ENCODE data around the gene GOLGA8M. TPM values are rescaled to one million over a fixed set of nuclear protein-coding genes. Genes with fewer than 3 reads are reported as not detected.
A peak's percentile ranks its signal among the peaks of the same experiment; 100 is the strongest.
"Not testable (repeated sequence)": the region's sequence is repeated elsewhere in the genome, so short reads cannot be mapped to it uniquely, and the experiment has no call there.

GOLGA8M gene
- total RNA-seq, 2 donors from 2014 or later, result 0.86 TPM; not detected in 1

- peak; percentile 35 for TF ChIP-seq CTCF (conservative IDR thresholded peaks at IDR 0.05)
- H3K4me1 ChIP-seq (ENCODE audit: control insufficient read depth, insufficient read depth, low read length); H3K36me3 ChIP-seq (ENCODE audit: control insufficient read depth, insufficient read depth, low read length); DNase-seq; H3K9me3 ChIP-seq (ENCODE audit: control insufficient read depth, low read length); H3K4me3 Mint-ChIP-seq; H3K27ac ChIP-seq (ENCODE audit: low read depth, low read length); H3K4me3 ChIP-seq (ENCODE audit: low read length); H3K27me3 Mint-ChIP-seq (ENCODE audit: insufficient read depth); H3K27me3 ChIP-seq (ENCODE audit: control insufficient read depth, insufficient read depth, low read length, poor library complexity, severe bottlenecking); H3K36me3 Mint-ChIP-seq (ENCODE audit: low read depth); H3K27ac Mint-ChIP-seq; H3K9me3 Mint-ChIP-seq; H3K9ac ChIP-seq (ENCODE audit: extremely low read depth, low read length, poor library complexity, severe bottlenecking); H3K4me1 Mint-ChIP-seq: not testable (repeated sequence)
- 78 to 93% methylated on average over 3 to 8 of the region's 11 CpGs for whole genome bisulfite sequencing, 2 experiments (ENCODE audit: insufficient coverage in 1 of 2, insufficient read length in 1 of 2)
These were observed 9.8 kb downstream of the GOLGA8M start for GRCh38 chr15:28702427-28702826.

- H3K9me3 Mint-ChIP-seq; H3K9me3 ChIP-seq (ENCODE audit: control insufficient read depth, low read length); H3K36me3 Mint-ChIP-seq (ENCODE audit: low read depth); H3K27ac Mint-ChIP-seq; H3K27ac ChIP-seq (ENCODE audit: low read depth, low read length); H3K36me3 ChIP-seq (ENCODE audit: control insufficient read depth, insufficient read depth, low read length); H3K27me3 ChIP-seq (ENCODE audit: control insufficient read depth, insufficient read depth, low read length, poor library complexity, severe bottlenecking); H3K9ac ChIP-seq (ENCODE audit: extremely low read depth, low read length, poor library complexity, severe bottlenecking); H3K4me1 Mint-ChIP-seq; H3K4me3 ChIP-seq (ENCODE audit: low read length); H3K4me3 Mint-ChIP-seq; H3K27me3 Mint-ChIP-seq (ENCODE audit: insufficient read depth); H3K4me1 ChIP-seq (ENCODE audit: control insufficient read depth, insufficient read depth, low read length): not testable (repeated sequence)
- peak; percentile 25 for DNase-seq
- 96 to 98% methylated on average over 14 to 25 of the region's 26 CpGs for WGBS, 2 experiments (ENCODE audit: insufficient coverage in 1 of 2, insufficient read length in 1 of 2)
These were observed 18.0 kb downstream of the GOLGA8M start for GRCh38 chr15:28694006-28694751.

GRCh38 chr15:28693021-28693420, 19.2 kb downstream of the GOLGA8M start:
- not testable (repeated sequence) for H3K4me1 ChIP-seq (ENCODE audit: control insufficient read depth, insufficient read depth, low read length)

GRCh38 chr15:28673533-28673932, 38.7 kb downstream of the GOLGA8M start:
- no CpG with 5 or more reads among the region's 2 CpGs for WGBS, 2 experiments (ENCODE audit: insufficient coverage in 1 of 2, insufficient read length in 1 of 2)
- H3K4me1 Mint-ChIP-seq, result not testable (repeated sequence)

More at GRCh38 chr15:28693021-28693420, 19.2 kb downstream of the GOLGA8M start:
- DNase-seq, result peak; percentile 31
- H3K4me1 Mint-ChIP-seq; H3K36me3 ChIP-seq (ENCODE audit: control insufficient read depth, insufficient read depth, low read length); H3K4me3 Mint-ChIP-seq; H3K4me3 ChIP-seq (ENCODE audit: low read length); H3K36me3 Mint-ChIP-seq (ENCODE audit: low read depth); H3K27me3 Mint-ChIP-seq (ENCODE audit: insufficient read depth); H3K27ac ChIP-seq (ENCODE audit: low read depth, low read length); H3K9ac ChIP-seq (ENCODE audit: extremely low read depth, low read length, poor library complexity, severe bottlenecking); H3K27me3 ChIP-seq (ENCODE audit: control insufficient read depth, insufficient read depth, low read length, poor library complexity, severe bottlenecking); H3K9me3 Mint-ChIP-seq; H3K9me3 ChIP-seq (ENCODE audit: control insufficient read depth, low read length); H3K27ac Mint-ChIP-seq: not testable (repeated sequence)
- WGBS, 2 experiments (ENCODE audit: insufficient coverage in 1 of 2, insufficient read length in 1 of 2), result 94 to 100% methylated on average over 4 to 12 of the region's 14 CpGs

GRCh38 chr15:28672122-28672521, 40.1 kb downstream of the GOLGA8M start:
- H3K4me3 ChIP-seq (ENCODE audit: low read length); H3K4me1 Mint-ChIP-seq; H3K4me3 Mint-ChIP-seq; H3K27me3 ChIP-seq (ENCODE audit: control insufficient read depth, insufficient read depth, low read length, poor library complexity, severe bottlenecking); H3K27ac ChIP-seq (ENCODE audit: low read depth, low read length); H3K36me3 Mint-ChIP-seq (ENCODE audit: low read depth); H3K27ac Mint-ChIP-seq; H3K27me3 Mint-ChIP-seq (ENCODE audit: insufficient read depth); H3K4me1 ChIP-seq (ENCODE audit: control insufficient read depth, insufficient read depth, low read length); H3K9me3 Mint-ChIP-seq; H3K36me3 ChIP-seq (ENCODE audit: control insufficient read depth, insufficient read depth, low read length); H3K9me3 ChIP-seq (ENCODE audit: control insufficient read depth, low read length); DNase-seq; H3K9ac ChIP-seq (ENCODE audit: extremely low read depth, low read length, poor library complexity, severe bottlenecking): not testable (repeated sequence)
- WGBS, 2 experiments (ENCODE audit: insufficient coverage in 1 of 2, insufficient read length in 1 of 2), result no CpG with 5 or more reads among the region's 3 CpGs

More at GRCh38 chr15:28673533-28673932, 38.7 kb downstream of the GOLGA8M start:
- H3K4me3 ChIP-seq (ENCODE audit: low read length); H3K4me3 Mint-ChIP-seq; H3K27ac Mint-ChIP-seq; H3K36me3 ChIP-seq (ENCODE audit: control insufficient read depth, insufficient read depth, low read length); H3K9ac ChIP-seq (ENCODE audit: extremely low read depth, low read length, poor library complexity, severe bottlenecking); H3K36me3 Mint-ChIP-seq (ENCODE audit: low read depth); DNase-seq; H3K27ac ChIP-seq (ENCODE audit: low read depth, low read length); H3K27me3 Mint-ChIP-seq (ENCODE audit: insufficient read depth); H3K4me1 ChIP-seq (ENCODE audit: control insufficient read depth, insufficient read depth, low read length); H3K9me3 Mint-ChIP-seq; H3K27me3 ChIP-seq (ENCODE audit: control insufficient read depth, insufficient read depth, low read length, poor library complexity, severe bottlenecking); H3K9me3 ChIP-seq (ENCODE audit: control insufficient read depth, low read length): not testable (repeated sequence)

GRCh38 chr15:28666402-28666801, 45.8 kb downstream of the GOLGA8M start:
- not testable (repeated sequence) for H3K27ac ChIP-seq (ENCODE audit: low read depth, low read length); H3K27me3 ChIP-seq (ENCODE audit: control insufficient read depth, insufficient read depth, low read length, poor library complexity, severe bottlenecking); H3K9ac ChIP-seq (ENCODE audit: extremely low read depth, low read length, poor library complexity, severe bottlenecking); H3K4me1 Mint-ChIP-seq; H3K4me3 ChIP-seq (ENCODE audit: low read length); H3K4me3 Mint-ChIP-seq; H3K9me3 Mint-ChIP-seq; H3K36me3 ChIP-seq (ENCODE audit: control insufficient read depth, insufficient read depth, low read length); H3K27me3 Mint-ChIP-seq (ENCODE audit: insufficient read depth); H3K4me1 ChIP-seq (ENCODE audit: control insufficient read depth, insufficient read depth, low read length); H3K27ac Mint-ChIP-seq; H3K36me3 Mint-ChIP-seq (ENCODE audit: low read depth); H3K9me3 ChIP-seq (ENCODE audit: control insufficient read depth, low read length); DNase-seq
- WGBS, 2 experiments (ENCODE audit: insufficient coverage in 1 of 2, insufficient read length in 1 of 2), result no CpG with 5 or more reads among the region's 4 CpGs

Measured in endodermal cell (in vitro differentiated cells).